RWPE2 (cell line): ENCODE measurements around the gene EMC6.

Experiments used
- ATAC-seq: fragments of 200-7000 bp; cut with Tn5 transposase; 3 replicates; pipeline ENCODE4 v1.9.1; 2021; ENCODE audit warnings: low read depth
- DNase-seq: peaks from one replicate; pipeline ENCODE4 v3.0.0-alpha.2; 2020; ENCODE audit warnings: low spot score
- H3K27ac ChIP-seq: fragments of 450-650 bp; 2 replicates; pipeline ENCODE4 v1.5.1; 2017; ENCODE audit warnings: mild to moderate bottlenecking; ENCODE audit not compliant: poor library complexity, severe bottlenecking
- H3K27me3 ChIP-seq: fragments of 250-450 bp; sonication (Bioruptor Pico); 2 replicates; pipeline ENCODE4 v1.5.1; 2021; ENCODE audit warnings: mild to moderate bottlenecking, moderate library complexity; ENCODE audit not compliant: insufficient read depth, poor library complexity, severe bottlenecking
- H3K36me3 ChIP-seq: fragments of 250-450 bp; sonication (Bioruptor Pico); 2 replicates; pipeline ENCODE4 v1.5.1; 2020; ENCODE audit warnings: low read depth, mild to moderate bottlenecking, moderate library complexity
- H3K4me1 ChIP-seq: fragments of 250-450 bp; sonication (Bioruptor Pico); 2 replicates; pipeline ENCODE4 v1.5.1; 2021; ENCODE audit warnings: mild to moderate bottlenecking, moderate library complexity; ENCODE audit not compliant: insufficient read depth, poor library complexity, severe bottlenecking
- H3K4me3 ChIP-seq: fragments of 250-450 bp; sonication (Bioruptor Pico); 2 replicates; pipeline ENCODE4 v1.5.1; 2021; ENCODE audit warnings: mild to moderate bottlenecking, moderate library complexity; ENCODE audit not compliant: severe bottlenecking
- H3K9me3 ChIP-seq: fragments of 250-450 bp; sonication (Bioruptor Pico); 2 replicates; pipeline ENCODE4 v1.5.1; 2021; ENCODE audit warnings: mild to moderate bottlenecking, moderate library complexity; ENCODE audit not compliant: severe bottlenecking
- TF ChIP-seq, protein P1 (sequence below): fragments of 450-650 bp; IDR thresholded peaks from one replicate; pipeline ENCODE4 v1.5.1; 2017; ENCODE audit warnings: mild to moderate bottlenecking, moderate library complexity; ENCODE audit not compliant: poor library complexity, severe bottlenecking

Gene EMC6

GRCh38 chr17:3668279-3669084 is at the start of gene EMC6, which contains the start of gene TAX1BP3:
Gene EMC6, plus strand, starts transcription at chr17:3668812. Its CDS starts 335 bp downstream, at chr17:3669147.
Gene TAX1BP3, minus strand, starts transcription at chr17:3668578. Its CDS starts 52 bp downstream, at chr17:3668526.
- Histone ChIP-seq H3K9me3 (no peaks in the 10 kb centered on the region), H3K4me1 (peaks cover 12% of the 10 kb centered on the region), H3K27me3 (no peaks in the 10 kb centered on the region), H3K4me3 (peak within 1 kb of the TSS; percentile 84), H3K27ac (peak within 1 kb of the TSS; percentile 92), H3K36me3 (peaks cover 19% of the 10 kb centered on the region)
- TF ChIP-seq, protein P1, sequence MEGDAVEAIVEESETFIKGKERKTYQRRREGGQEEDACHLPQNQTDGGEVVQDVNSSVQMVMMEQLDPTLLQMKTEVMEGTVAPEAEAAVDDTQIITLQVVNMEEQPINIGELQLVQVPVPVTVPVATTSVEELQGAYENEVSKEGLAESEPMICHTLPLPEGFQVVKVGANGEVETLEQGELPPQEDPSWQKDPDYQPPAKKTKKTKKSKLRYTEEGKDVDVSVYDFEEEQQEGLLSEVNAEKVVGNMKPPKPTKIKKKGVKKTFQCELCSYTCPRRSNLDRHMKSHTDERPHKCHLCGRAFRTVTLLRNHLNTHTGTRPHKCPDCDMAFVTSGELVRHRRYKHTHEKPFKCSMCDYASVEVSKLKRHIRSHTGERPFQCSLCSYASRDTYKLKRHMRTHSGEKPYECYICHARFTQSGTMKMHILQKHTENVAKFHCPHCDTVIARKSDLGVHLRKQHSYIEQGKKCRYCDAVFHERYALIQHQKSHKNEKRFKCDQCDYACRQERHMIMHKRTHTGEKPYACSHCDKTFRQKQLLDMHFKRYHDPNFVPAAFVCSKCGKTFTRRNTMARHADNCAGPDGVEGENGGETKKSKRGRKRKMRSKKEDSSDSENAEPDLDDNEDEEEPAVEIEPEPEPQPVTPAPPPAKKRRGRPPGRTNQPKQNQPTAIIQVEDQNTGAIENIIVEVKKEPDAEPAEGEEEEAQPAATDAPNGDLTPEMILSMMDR, result peak; percentile 30
- peak; percentile 87 for ATAC-seq
- peak; percentile 98 for DNase-seq

GRCh38 chr17:3621146-3621720 is 47.4 kb upstream of the EMC6 start:
- DNase-seq (no peak), ATAC-seq (no peak)
- Histone ChIP-seq H3K4me1 (no peaks in the 10 kb centered on the region), H3K9me3 (no peaks in the 10 kb centered on the region), H3K27ac (no peak overlapping the region), H3K4me3 (no peak overlapping the region), H3K36me3 (peaks cover 73% of the 10 kb centered on the region), H3K27me3 (no peaks in the 10 kb centered on the region)
- TF ChIP-seq, protein P1, result no peak

GRCh38 chr17:3622977-3623594 is 45.5 kb upstream of the EMC6 start:
- DNase-seq (no peak), ATAC-seq (no peak)
- TF ChIP-seq, protein P1, result no peak
- no peaks in the 10 kb centered on the region for H3K9me3 ChIP-seq
- H3K4me3 ChIP-seq, result no peak overlapping the region
- H3K4me1 ChIP-seq, result no peaks in the 10 kb centered on the region
- H3K27ac ChIP-seq, result no peak overlapping the region
- no peaks in the 10 kb centered on the region for H3K27me3 ChIP-seq
- H3K36me3 ChIP-seq, result peaks cover 74% of the 10 kb centered on the region

DNA sequence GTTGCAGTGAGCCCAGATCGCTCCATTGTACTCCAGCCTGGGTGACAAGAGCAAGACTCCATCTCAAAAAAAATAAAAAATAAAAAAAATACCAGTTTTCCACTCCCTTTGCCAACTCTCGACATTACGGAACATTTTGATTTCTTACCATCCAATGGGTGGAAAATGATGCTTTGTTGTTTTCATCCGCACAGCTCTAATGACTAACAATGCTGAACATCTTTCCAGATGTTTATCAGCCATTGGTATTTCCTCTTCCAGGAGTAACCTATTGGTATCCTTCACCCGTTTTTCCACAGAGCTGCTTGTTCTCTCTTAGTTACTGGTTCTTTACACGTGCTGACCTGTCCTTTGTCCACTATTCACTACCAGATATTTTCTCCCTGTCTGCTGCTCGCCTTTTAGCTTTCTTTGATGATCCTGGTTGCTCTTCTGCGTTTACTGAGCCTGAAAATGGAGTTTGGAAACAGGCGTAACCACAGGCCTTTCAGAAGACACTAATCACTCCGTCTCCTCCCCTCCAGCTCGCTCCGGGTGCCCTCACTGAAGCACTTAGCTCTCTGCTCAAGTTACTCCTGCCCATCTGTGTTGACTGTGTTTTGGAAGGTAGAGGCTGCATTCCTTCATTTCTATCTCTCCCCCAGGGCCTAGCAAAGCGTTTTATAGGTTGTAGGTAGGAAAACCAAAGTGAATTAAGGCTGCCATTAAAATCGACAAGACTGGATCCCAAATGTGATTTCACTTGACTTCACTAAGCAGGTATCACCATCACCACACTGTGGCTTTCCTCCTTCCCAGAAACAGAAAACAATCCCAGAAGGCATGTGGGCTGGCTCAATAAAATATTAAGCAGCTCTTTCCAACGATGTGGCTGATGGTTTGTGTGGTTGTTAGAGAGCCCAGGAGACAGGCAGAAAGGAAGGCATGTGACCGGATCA is 41.5 kb upstream of the EMC6 start:
- DNase-seq (no peak), ATAC-seq (no peak)
- no peaks in the 10 kb centered on the region for H3K9me3 ChIP-seq
- no peaks in the 10 kb centered on the region for H3K4me1 ChIP-seq
- TF ChIP-seq, protein P1, result no peak
- H3K27me3 ChIP-seq, result no peaks in the 10 kb centered on the region
- peaks cover 56% of the 10 kb centered on the region for H3K36me3 ChIP-seq
- H3K4me3 ChIP-seq, result no peak overlapping the region
- H3K27ac ChIP-seq, result no peak overlapping the region
